K562 (cell line): ENCODE results near the gene PANK2. TPM values are rescaled to one million over a fixed set of nuclear protein-coding genes. Genes with fewer than 3 reads are reported as not detected.

Source experiments
- ATAC-seq: fragments of 200-7000 bp; cut with Tn5 transposase; 3 replicates; pipeline ENCODE4 v1.9.1; 2020; ENCODE audit warnings: moderate library complexity
- BruUV-seq: library from RNA; stranded (reverse); fragments of 400-500 nt; replicated peaks from 2 replicates; lab custom pipeline; 2021; lab: Mats Ljungman, UMichigan
- CTCF ChIA-PET: fragments of 300-600 bp; formaldehyde crosslinking; extraction: SDS; loops from one replicate; lab custom pipeline; 2021; ENCODE audit warnings: low intra/inter-chr PET ratio; lab: Yijun Ruan, JAX
- POLR2A ChIA-PET: fragments of 300-600, 350-650 bp; sonication (Branson Sonifier 250); formaldehyde crosslinking; extraction: SDS; loops from one replicate; lab custom pipeline; 2021; ENCODE audit warnings: antibody characterized with exemption, inconsistent platforms; lab: Yijun Ruan, JAX
- DNase-seq, 4 experiments: peaks; one replicate each; pipeline versions ENCODE4 v3.0.0 to v3.0.0-alpha.2; 2011 to 2018; ENCODE audit warnings: low spot score in 3 of 4, mixed read lengths in 3 of 4; ENCODE audit errors: extremely low read depth in 1 of 4
- FAIRE-seq: peaks from 2 replicates; lab custom pipeline; 2011; peaks lifted over from hg19 to GRCh38; lab: Jason Lieb, UNC
- H2AFZ ChIP-seq: 2 replicates; pipeline ENCODE4 v1.6.0; 2011; ENCODE audit warnings: low read depth, low read length, control low read depth, inconsistent platforms
- H3K27ac ChIP-seq: fragments of 200-600 bp; 3 replicates; pipeline ENCODE4 v1.8.0; 2011; ENCODE audit warnings: low read depth, mild to moderate bottlenecking, control low read depth, inconsistent platforms, low read length, moderate library complexity, mixed read lengths; ENCODE audit errors: extremely low read depth
- H3K27me3 ChIP-seq, 2 experiments: fragments of 300-600 bp in 1 of 2; 2 replicates in 1 of 2; 3 replicates in 1 of 2; pipeline versions ENCODE4 v1.6.0 to v1.8.0; 2011; ENCODE audit warnings: inconsistent platforms in 2 of 2, low read length in 2 of 2, mild to moderate bottlenecking in 1 of 2, mixed read lengths in 1 of 2, moderate library complexity in 1 of 2; ENCODE audit not compliant: control insufficient read depth in 2 of 2, insufficient read depth in 2 of 2
- H3K36me3 ChIP-seq: fragments of 300-600 bp; 3 replicates; pipeline ENCODE4 v1.8.0; 2011; ENCODE audit warnings: mild to moderate bottlenecking, low read length, inconsistent platforms; ENCODE audit not compliant: control insufficient read depth, insufficient read depth
- H3K4me1 ChIP-seq, 2 experiments: fragments of 200-600 bp in 1 of 2; replicated peaks in 1 of 2; 2 replicates in 1 of 2; 3 replicates in 1 of 2; pipeline versions ENCODE4 v1.5.1 to v1.8.0; 2011; ENCODE audit warnings: inconsistent platforms in 2 of 2, low read length in 2 of 2, mild to moderate bottlenecking in 1 of 2, mixed read lengths in 1 of 2, moderate library complexity in 1 of 2; ENCODE audit not compliant: control insufficient read depth in 2 of 2, insufficient read depth in 2 of 2
- H3K4me2 ChIP-seq: 2 replicates; pipeline ENCODE4 v1.6.1; 2011; ENCODE audit warnings: low read length, control low read depth, inconsistent platforms, mixed read lengths; ENCODE audit not compliant: insufficient read depth
- H3K4me3 ChIP-seq: fragments of 200-600 bp; sonication (generic), shearing (Covaris generic); 2 replicates; pipeline ENCODE4 v1.5.1; 2016; ENCODE audit warnings: control low read depth, inconsistent platforms
- H3K79me2 ChIP-seq: fragments of 200-600 bp; 3 replicates; pipeline ENCODE4 v1.8.0; 2011; ENCODE audit warnings: low read length, inconsistent platforms; ENCODE audit not compliant: control insufficient read depth, insufficient read depth
- H3K9ac ChIP-seq, 2 experiments: 2 replicates each; pipeline versions ENCODE4 v1.6.0 to v1.6.1; 2011; ENCODE audit warnings: low read depth in 2 of 2, low read length in 2 of 2, control low read depth in 1 of 2, inconsistent platforms in 1 of 2, mild to moderate bottlenecking in 1 of 2, mixed read lengths in 1 of 2; ENCODE audit not compliant: insufficient read depth in 1 of 2
- H3K9me1 ChIP-seq: one replicate; pipeline ENCODE4 v1.6.0; 2011; ENCODE audit warnings: inconsistent platforms, mild to moderate bottlenecking, low read length, moderate library complexity; ENCODE audit not compliant: control insufficient read depth, insufficient read depth
- H3K9me3 ChIP-seq: replicated peaks from 2 replicates; pipeline ENCODE4 v1.5.1; 2011; ENCODE audit warnings: low read depth, low read length, inconsistent platforms; ENCODE audit not compliant: control insufficient read depth, insufficient read depth
- H4K20me1 ChIP-seq: replicated peaks from 2 replicates; pipeline ENCODE4 v1.6.1; 2011; ENCODE audit warnings: low read length, inconsistent platforms, mixed read lengths; ENCODE audit not compliant: control insufficient read depth, insufficient read depth
- NEUROD1 ChIP-seq: fragments of 150-350 bp; IDR thresholded peaks from 2 replicates; pipeline ENCODE4 v1.6.1; 2014; ENCODE audit warnings: borderline replicate concordance, low read length, low read depth; ENCODE audit not compliant: partially characterized antibody
- THRAP3 ChIP-seq: fragments of 450-650 bp; IDR thresholded peaks from 2 replicates; pipeline ENCODE4 v1.6.1; 2016; ENCODE audit warnings: mild to moderate bottlenecking, inconsistent platforms, borderline replicate concordance
- ZNF165 ChIP-seq: fragments of 250-450 bp; sonication (Bioruptor Pico); IDR thresholded peaks from 2 replicates; pipeline ENCODE4 v1.4.0; 2020; ENCODE audit warnings: borderline replicate concordance
- ZNF3 ChIP-seq: fragments of 250-450 bp; sonication (Bioruptor Pico); IDR thresholded peaks from 2 replicates; pipeline ENCODE4 v1.5.0; 2021; ENCODE audit warnings: mild to moderate bottlenecking, moderate library complexity
- ZNF41 ChIP-seq: fragments of 250-450 bp; sonication (Bioruptor Pico); conservative IDR thresholded peaks from 2 replicates; pipeline ENCODE4 v1.4.0; 2020; ENCODE audit warnings: mild to moderate bottlenecking
- ZNF695 ChIP-seq: fragments of 450-650 bp; formaldehyde crosslinking; IDR thresholded peaks from 2 replicates; pipeline ENCODE4 v1.4.0; 2020; ENCODE audit warnings: mild to moderate bottlenecking, moderate library complexity
- WGBS: fragments of 100-300 bp; shearing (Covaris generic); methylation state at CpG from one replicate; pipeline ENCODE4 v1.1.6; 2016; ENCODE audit warnings: low coverage, mixed read lengths; ENCODE audit not compliant: insufficient coverage; ENCODE audit errors: missing lambda C conversion rate; 5-methylcytosine and 5-hydroxymethylcytosine counted together
- in situ Hi-C: fragments of 300-500 bp; cut with MboI; formaldehyde crosslinking; loops from 4 replicates; pipeline ENCODE4 v1.15.0; 2018; ENCODE audit warnings: inconsistent platforms, mixed read lengths
- intact Hi-C: fragments of 100-400 bp; cut with micrococcal nuclease; formaldehyde crosslinking; loops from 2 replicates; pipeline ENCODE4 v1.14.2; 2022
- polyA plus RNA-seq, 8 experiments: library from polyadenylated mRNA; depleted of rRNA in 4 of 8; stranded (reverse) in 5 of 8; unstranded in 3 of 8; fragments of >200 nt; fragmentation: Nextera tagmentation in 2 of 8; fragmentation: Illumina TruSeq in 1 of 8; extraction: Ambion mirVana in 2 of 8; extraction: Trizol in 1 of 8; gene quantifications; 2 replicates each; pipeline versions ENCODE4 v1.2.1 to v1.2.3, GENCODE V29; 2011 to 2014; ENCODE audit warnings: inconsistent platforms in 1 of 8, missing spikeins in 1 of 8
- total RNA-seq, 7 experiments: library from RNA; depleted of rRNA in 6 of 7; stranded (reverse); fragments of >200 nt in 6 of 7; fragmentation: Illumina TruSeq in 2 of 7; extraction: Trizol in 2 of 7; gene quantifications; 2 replicates each; pipeline versions ENCODE4 v1.2.1 to v1.2.3, GENCODE V29; 2011 to 2021; ENCODE audit warnings: low replicate concordance in 1 of 7
- TF ChIP-seq, protein P1 (sequence below): fragments of 450-650 bp; IDR thresholded peaks from 2 replicates; pipeline ENCODE4 v1.6.1; 2016; ENCODE audit warnings: low read depth
- TF ChIP-seq, protein P2 (sequence below): sonication (generic); formaldehyde crosslinking; IDR thresholded peaks from 2 replicates; pipeline ENCODE4 v1.8.1; 2023; ENCODE audit warnings: missing genetic modification reagents, mild to moderate bottlenecking, borderline replicate concordance
- TF ChIP-seq, protein P3 (sequence below): IDR thresholded peaks from 2 replicates; pipeline ENCODE4 v1.6.1; 2011; ENCODE audit not compliant: insufficient read length; ENCODE audit errors: extremely low read depth

PANK2 gene
- total and polyA plus RNA-seq, 9 of the 15 experiments (the other 6 are each of a cell fraction or from before 2014, with no cell fraction given), result 14.9 to 43.5 (median 31.4) TPM

DNA sequence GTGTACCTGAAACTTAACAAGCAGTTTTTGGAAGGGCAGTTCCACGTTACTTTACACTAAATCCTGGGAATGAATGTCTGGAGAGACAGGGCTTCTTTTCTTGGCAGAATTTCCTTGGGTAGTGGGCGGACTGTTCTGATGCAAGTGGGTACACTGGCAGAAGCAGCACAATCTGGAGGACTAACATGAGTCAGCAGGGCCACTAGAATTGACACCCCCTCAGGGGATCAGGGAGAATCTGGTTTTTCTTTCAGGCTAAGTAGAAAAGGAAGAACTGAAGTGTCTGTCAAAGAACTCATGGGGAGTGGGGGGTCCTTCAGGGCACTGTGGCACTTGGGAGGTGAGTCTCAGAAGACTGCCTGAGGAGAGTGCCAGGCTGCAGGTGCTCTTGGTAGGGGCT lies 34.6 kb downstream of the PANK2 start:
- ChIA-PET CTCF (no interaction called here), POLR2A (no interaction called here)
- H3K79me2 ChIP-seq, result peaks cover 14% of the 10 kb centered on the region
- no peaks in the 10 kb centered on the region for H3K9me3 ChIP-seq
- peaks cover 54% of the 10 kb centered on the region for H3K36me3 ChIP-seq
- no peak overlapping the region for H3K9ac ChIP-seq
- no peak overlapping the region for H3K4me3 ChIP-seq
- peaks cover 11 to 22% of the 10 kb centered on the region in 2 experiments; a peak in 4 of 5 replicates for H3K4me1 ChIP-seq
- H3K9me1 ChIP-seq, result no peaks in the 10 kb centered on the region
- in situ Hi-C loops, result no loop called here
- no peak for ATAC-seq
- no peak overlapping the region for H2AFZ ChIP-seq
- no peak overlapping the region for H3K27ac ChIP-seq
- DNase-seq, result no peak
- FAIRE-seq, result no peak
- H4K20me1 ChIP-seq, result peaks cover 21% of the 10 kb centered on the region; the same call in 1 of the 2 replicates
- no peak overlapping the region for H3K4me2 ChIP-seq
- no TSS peak for BruUV-seq
- no peaks in the 10 kb centered on the region for H3K27me3 ChIP-seq
- 84% methylated on average over 2 of the region's 2 CpGs for WGBS
- intact Hi-C loops, result loop anchor here (10.0 kb wide), 1 partner anchor 271 kb away; no protein-coding TSS in a partner anchor
- TF ChIP-seq, protein P1, sequence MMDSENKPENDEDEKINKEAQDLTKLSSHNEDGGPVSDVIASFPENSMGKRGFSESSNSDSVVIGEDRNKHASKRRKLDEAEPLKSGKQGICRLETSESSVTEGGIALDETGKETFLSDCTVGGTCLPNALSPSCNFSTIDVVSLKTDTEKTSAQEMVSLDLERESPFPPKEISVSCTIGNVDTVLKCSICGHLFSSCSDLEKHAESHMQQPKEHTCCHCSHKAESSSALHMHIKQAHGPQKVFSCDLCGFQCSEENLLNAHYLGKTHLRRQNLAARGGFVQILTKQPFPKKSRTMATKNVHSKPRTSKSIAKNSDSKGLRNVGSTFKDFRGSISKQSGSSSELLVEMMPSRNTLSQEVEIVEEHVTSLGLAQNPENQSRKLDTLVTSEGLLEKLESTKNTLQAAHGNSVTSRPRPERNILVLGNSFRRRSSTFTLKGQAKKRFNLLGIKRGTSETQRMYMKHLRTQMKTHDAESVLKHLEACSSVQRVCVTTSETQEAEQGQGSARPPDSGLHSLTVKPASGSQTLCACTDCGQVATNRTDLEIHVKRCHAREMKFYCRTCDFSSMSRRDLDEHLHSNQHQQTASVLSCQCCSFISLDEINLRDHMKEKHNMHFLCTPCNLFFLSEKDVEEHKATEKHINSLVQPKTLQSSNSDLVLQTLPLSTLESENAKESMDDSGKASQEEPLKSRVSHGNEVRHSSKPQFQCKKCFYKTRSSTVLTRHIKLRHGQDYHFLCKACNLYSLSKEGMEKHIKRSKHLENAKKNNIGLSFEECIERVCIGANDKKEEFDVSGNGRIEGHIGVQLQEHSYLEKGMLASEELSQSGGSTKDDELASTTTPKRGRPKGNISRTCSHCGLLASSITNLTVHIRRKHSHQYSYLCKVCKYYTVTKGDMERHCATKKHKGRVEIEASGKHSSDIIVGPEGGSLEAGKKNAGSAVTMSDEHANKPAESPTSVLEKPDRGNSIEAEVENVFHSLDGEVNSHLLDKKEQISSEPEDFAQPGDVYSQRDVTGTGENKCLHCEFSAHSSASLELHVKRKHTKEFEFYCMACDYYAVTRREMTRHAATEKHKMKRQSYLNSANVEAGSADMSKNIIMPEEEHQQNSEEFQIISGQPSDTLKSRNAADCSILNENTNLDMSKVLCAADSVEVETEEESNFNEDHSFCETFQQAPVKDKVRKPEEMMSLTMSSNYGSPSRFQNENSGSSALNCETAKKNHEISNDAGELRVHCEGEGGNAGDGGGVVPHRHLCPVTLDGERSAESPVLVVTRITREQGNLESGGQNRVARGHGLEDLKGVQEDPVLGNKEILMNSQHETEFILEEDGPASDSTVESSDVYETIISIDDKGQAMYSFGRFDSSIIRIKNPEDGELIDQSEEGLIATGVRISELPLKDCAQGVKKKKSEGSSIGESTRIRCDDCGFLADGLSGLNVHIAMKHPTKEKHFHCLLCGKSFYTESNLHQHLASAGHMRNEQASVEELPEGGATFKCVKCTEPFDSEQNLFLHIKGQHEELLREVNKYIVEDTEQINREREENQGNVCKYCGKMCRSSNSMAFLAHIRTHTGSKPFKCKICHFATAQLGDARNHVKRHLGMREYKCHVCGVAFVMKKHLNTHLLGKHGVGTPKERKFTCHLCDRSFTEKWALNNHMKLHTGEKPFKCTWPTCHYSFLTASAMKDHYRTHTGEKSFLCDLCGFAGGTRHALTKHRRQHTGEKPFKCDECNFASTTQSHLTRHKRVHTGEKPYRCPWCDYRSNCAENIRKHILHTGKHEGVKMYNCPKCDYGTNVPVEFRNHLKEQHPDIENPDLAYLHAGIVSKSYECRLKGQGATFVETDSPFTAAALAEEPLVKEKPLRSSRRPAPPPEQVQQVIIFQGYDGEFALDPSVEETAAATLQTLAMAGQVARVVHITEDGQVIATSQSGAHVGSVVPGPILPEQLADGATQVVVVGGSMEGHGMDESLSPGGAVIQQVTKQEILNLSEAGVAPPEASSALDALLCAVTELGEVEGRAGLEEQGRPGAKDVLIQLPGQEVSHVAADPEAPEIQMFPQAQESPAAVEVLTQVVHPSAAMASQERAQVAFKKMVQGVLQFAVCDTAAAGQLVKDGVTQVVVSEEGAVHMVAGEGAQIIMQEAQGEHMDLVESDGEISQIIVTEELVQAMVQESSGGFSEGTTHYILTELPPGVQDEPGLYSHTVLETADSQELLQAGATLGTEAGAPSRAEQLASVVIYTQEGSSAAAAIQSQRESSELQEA, result no peak
- TF ChIP-seq ZNF165 (CRISPR knock-in tag) (no peak), ZNF3 (CRISPR knock-in tag) (no peak), NEUROD1 (no peak), THRAP3 (no peak), ZNF695 (CRISPR knock-in tag) (no peak), ZNF41 (CRISPR knock-in tag) (no peak)
- TF ChIP-seq, protein P2, sequence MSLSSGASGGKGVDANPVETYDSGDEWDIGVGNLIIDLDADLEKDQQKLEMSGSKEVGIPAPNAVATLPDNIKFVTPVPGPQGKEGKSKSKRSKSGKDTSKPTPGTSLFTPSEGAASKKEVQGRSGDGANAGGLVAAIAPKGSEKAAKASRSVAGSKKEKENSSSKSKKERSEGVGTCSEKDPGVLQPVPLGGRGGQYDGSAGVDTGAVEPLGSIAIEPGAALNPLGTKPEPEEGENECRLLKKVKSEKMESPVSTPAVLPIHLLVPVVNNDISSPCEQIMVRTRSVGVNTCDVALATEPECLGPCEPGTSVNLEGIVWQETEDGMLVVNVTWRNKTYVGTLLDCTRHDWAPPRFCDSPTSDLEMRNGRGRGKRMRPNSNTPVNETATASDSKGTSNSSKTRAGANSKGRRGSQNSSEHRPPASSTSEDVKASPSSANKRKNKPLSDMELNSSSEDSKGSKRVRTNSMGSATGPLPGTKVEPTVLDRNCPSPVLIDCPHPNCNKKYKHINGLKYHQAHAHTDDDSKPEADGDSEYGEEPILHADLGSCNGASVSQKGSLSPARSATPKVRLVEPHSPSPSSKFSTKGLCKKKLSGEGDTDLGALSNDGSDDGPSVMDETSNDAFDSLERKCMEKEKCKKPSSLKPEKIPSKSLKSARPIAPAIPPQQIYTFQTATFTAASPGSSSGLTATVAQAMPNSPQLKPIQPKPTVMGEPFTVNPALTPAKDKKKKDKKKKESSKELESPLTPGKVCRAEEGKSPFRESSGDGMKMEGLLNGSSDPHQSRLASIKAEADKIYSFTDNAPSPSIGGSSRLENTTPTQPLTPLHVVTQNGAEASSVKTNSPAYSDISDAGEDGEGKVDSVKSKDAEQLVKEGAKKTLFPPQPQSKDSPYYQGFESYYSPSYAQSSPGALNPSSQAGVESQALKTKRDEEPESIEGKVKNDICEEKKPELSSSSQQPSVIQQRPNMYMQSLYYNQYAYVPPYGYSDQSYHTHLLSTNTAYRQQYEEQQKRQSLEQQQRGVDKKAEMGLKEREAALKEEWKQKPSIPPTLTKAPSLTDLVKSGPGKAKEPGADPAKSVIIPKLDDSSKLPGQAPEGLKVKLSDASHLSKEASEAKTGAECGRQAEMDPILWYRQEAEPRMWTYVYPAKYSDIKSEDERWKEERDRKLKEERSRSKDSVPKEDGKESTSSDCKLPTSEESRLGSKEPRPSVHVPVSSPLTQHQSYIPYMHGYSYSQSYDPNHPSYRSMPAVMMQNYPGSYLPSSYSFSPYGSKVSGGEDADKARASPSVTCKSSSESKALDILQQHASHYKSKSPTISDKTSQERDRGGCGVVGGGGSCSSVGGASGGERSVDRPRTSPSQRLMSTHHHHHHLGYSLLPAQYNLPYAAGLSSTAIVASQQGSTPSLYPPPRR, result no peak
- TF ChIP-seq, protein P3, sequence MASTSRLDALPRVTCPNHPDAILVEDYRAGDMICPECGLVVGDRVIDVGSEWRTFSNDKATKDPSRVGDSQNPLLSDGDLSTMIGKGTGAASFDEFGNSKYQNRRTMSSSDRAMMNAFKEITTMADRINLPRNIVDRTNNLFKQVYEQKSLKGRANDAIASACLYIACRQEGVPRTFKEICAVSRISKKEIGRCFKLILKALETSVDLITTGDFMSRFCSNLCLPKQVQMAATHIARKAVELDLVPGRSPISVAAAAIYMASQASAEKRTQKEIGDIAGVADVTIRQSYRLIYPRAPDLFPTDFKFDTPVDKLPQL, result no peak
